GM12878 (cell line): ENCODE measurements around the gene CSTPP1.

Experiments used
- BCL3 ChIP-seq: IDR thresholded peaks from 2 replicates; pipeline ENCODE4 v1.6.1; 2011; ENCODE audit warnings: borderline replicate concordance, low read depth, mild to moderate bottlenecking, moderate library complexity, low read length; ENCODE audit not compliant: insufficient read depth, poor library complexity, severe bottlenecking
- CBX5 ChIP-seq: sonication (generic); IDR thresholded peaks from 2 replicates; pipeline ENCODE4 v1.6.1; 2016; ENCODE audit warnings: low read depth, moderate library complexity, mild to moderate bottlenecking, inconsistent platforms
- CHD1 ChIP-seq: IDR thresholded peaks from 2 replicates; pipeline ENCODE4 v1.6.1; 2012; ENCODE audit warnings: low read depth, low read length, improper control_type of control experiment
- CHD4 ChIP-seq: fragments of 200-600 bp; sonication (generic); IDR thresholded peaks from 2 replicates; pipeline ENCODE4 v1.6.1; 2016; ENCODE audit warnings: mild to moderate bottlenecking
- CTCF ChIP-seq, 3 experiments: IDR thresholded peaks in 2 of 3; conservative IDR thresholded peaks in 1 of 3; 2 replicates each; pipeline ENCODE4 v1.5.1; 2011; ENCODE audit warnings: low read depth in 3 of 3, low read length in 3 of 3, mild to moderate bottlenecking in 3 of 3, control low read depth in 2 of 3, moderate library complexity in 2 of 3, inconsistent platforms in 1 of 3, mixed read lengths in 1 of 3; ENCODE audit not compliant: control insufficient read depth in 2 of 3, insufficient read depth in 1 of 3; ENCODE audit errors: extremely low read depth in 1 of 3
- EZH2 ChIP-seq: IDR thresholded peaks from 2 replicates; pipeline ENCODE4 v1.6.1; 2012; ENCODE audit warnings: low read depth, mild to moderate bottlenecking, control low read depth, inconsistent platforms, low read length, borderline replicate concordance; ENCODE audit not compliant: control insufficient read depth
- MXI1 ChIP-seq: fragments of 150-350 bp; IDR thresholded peaks from 2 replicates; pipeline ENCODE4 v1.6.1; 2011; ENCODE audit warnings: low read depth, mild to moderate bottlenecking, inconsistent platforms, low read length, improper control_type of control experiment
- NFYB ChIP-seq: IDR thresholded peaks from 2 replicates; pipeline ENCODE4 v1.6.1; 2011; ENCODE audit warnings: low read depth, mild to moderate bottlenecking, low read length, improper control_type of control experiment, moderate library complexity; ENCODE audit not compliant: insufficient read depth
- PBX3 ChIP-seq: IDR thresholded peaks from 2 replicates; pipeline ENCODE4 v1.6.1; 2011; ENCODE audit warnings: mild to moderate bottlenecking, low read depth, low read length, moderate library complexity; ENCODE audit not compliant: insufficient replicate concordance
- RAD21 ChIP-seq: IDR thresholded peaks from 2 replicates; pipeline ENCODE4 v1.6.1; 2011; ENCODE audit warnings: mild to moderate bottlenecking, low read depth, low read length, moderate library complexity; ENCODE audit not compliant: insufficient read depth
- STAT1 ChIP-seq: fragments of 450-650 bp; conservative IDR thresholded peaks from 2 replicates; pipeline ENCODE4 v1.6.1; 2014; ENCODE audit warnings: antibody characterized with exemption, mild to moderate bottlenecking
- YY1 ChIP-seq: IDR thresholded peaks from 2 replicates; pipeline ENCODE4 v1.6.1; 2011; ENCODE audit warnings: low read depth, mild to moderate bottlenecking, low read length

GRCh38 chr11:46903846-46904245 is 32.7 kb upstream of the CSTPP1 start:
- TF ChIP-seq NFYB (no peak), YY1 (no peak), PBX3 (no peak), EZH2 (no peak), CHD1 (no peak), CTCF (IDR thresholded peaks at IDR 0.05 in 2 of 3, conservative IDR thresholded peaks at IDR 0.05 in 1 of 3; ENCODE audit: control insufficient read depth in 2 of 3, extremely low read depth in 1 of 3, insufficient read depth in 1 of 3, low read depth in 3 of 3, low read length in 3 of 3) (no peak), CHD4 (no peak), STAT1 (no peak), MXI1 (no peak), BCL3 (no peak), RAD21 (no peak), CBX5 (no peak)
